Endothelial cell (in vitro differentiated cells): Measurements from ENCODE around the gene CHST4. TPM values are rescaled to one million over a fixed set of nuclear protein-coding genes. Genes with fewer than 3 reads are reported as not detected.

Experiments used
- DNase-seq: peaks from one replicate; pipeline ENCODE4 v3.0.0; 2021; ENCODE audit warnings: low spot score
- H3K27ac Mint-ChIP-seq: one replicate; pipeline ENCODE4 v1.8.0; 2021; ENCODE audit warnings: mixed read lengths, inconsistent platforms; ENCODE audit not compliant: unreplicated experiment
- H3K27me3 Mint-ChIP-seq: one replicate; pipeline ENCODE4 v1.8.0; 2021; ENCODE audit warnings: mild to moderate bottlenecking, moderate library complexity, mixed read lengths, inconsistent platforms; ENCODE audit not compliant: unreplicated experiment
- H3K36me3 Mint-ChIP-seq: one replicate; pipeline ENCODE4 v1.8.0; 2021; ENCODE audit warnings: mild to moderate bottlenecking, low read depth, mixed read lengths, inconsistent platforms; ENCODE audit not compliant: unreplicated experiment
- H3K4me1 Mint-ChIP-seq: one replicate; pipeline ENCODE4 v1.8.0; 2021; ENCODE audit warnings: mild to moderate bottlenecking, mixed read lengths, inconsistent platforms; ENCODE audit not compliant: unreplicated experiment
- H3K4me3 Mint-ChIP-seq: one replicate; pipeline ENCODE4 v1.8.0; 2021; ENCODE audit warnings: mild to moderate bottlenecking, mixed read lengths, inconsistent platforms; ENCODE audit not compliant: unreplicated experiment
- H3K9me3 Mint-ChIP-seq: one replicate; pipeline ENCODE4 v1.8.0; 2021; ENCODE audit warnings: mixed read lengths, inconsistent platforms; ENCODE audit not compliant: unreplicated experiment
- total RNA-seq: library from RNA; stranded (reverse); fragmentation: NEBNext Ultra II Directional; extraction: Animal tissue kit (Norgen Biotek cat#: 25700); gene quantifications from one replicate; pipeline ENCODE4 v1.2.1, GENCODE V29; 2021; ENCODE audit not compliant: unreplicated experiment
- TF ChIP-seq, protein P1 (sequence below): fragments of 200-600 bp; sonication (generic); IDR thresholded peaks from one replicate; pipeline ENCODE4 v1.5.0; 2021; ENCODE audit warnings: antibody characterized with exemption; ENCODE audit not compliant: unreplicated experiment

Gene CHST4
- total RNA-seq, 1 donor from 2014 or later = 0.13 TPM

GRCh38 chr16:71520550-71520949 is 5.7 kb upstream of the CHST4 start:
- Mint-ChIP-seq H3K27me3 (peaks cover 13% of the 10 kb centered on the region), H3K36me3 (no peaks in the 10 kb centered on the region), H3K27ac (no peak overlapping the region), H3K4me3 (no peak overlapping the region), H3K9me3 (no peaks in the 10 kb centered on the region), H3K4me1 (peaks cover 2% of the 10 kb centered on the region)
- TF ChIP-seq, protein P1, sequence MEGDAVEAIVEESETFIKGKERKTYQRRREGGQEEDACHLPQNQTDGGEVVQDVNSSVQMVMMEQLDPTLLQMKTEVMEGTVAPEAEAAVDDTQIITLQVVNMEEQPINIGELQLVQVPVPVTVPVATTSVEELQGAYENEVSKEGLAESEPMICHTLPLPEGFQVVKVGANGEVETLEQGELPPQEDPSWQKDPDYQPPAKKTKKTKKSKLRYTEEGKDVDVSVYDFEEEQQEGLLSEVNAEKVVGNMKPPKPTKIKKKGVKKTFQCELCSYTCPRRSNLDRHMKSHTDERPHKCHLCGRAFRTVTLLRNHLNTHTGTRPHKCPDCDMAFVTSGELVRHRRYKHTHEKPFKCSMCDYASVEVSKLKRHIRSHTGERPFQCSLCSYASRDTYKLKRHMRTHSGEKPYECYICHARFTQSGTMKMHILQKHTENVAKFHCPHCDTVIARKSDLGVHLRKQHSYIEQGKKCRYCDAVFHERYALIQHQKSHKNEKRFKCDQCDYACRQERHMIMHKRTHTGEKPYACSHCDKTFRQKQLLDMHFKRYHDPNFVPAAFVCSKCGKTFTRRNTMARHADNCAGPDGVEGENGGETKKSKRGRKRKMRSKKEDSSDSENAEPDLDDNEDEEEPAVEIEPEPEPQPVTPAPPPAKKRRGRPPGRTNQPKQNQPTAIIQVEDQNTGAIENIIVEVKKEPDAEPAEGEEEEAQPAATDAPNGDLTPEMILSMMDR = no peak
- no peak for DNase-seq

- Mint-ChIP-seq H3K36me3 (no peaks in the 10 kb centered on the region), H3K27ac (no peak overlapping the region), H3K27me3 (peaks cover 2% of the 10 kb centered on the region), H3K4me1 (peaks cover 9% of the 10 kb centered on the region), H3K9me3 (no peaks in the 10 kb centered on the region), H3K4me3 (no peak overlapping the region)
- TF ChIP-seq, protein P1 = no peak
- no peak for DNase-seq
These were observed 1.4 kb upstream of the CHST4 start for GRCh38 chr16:71524566-71525553.

DNA sequence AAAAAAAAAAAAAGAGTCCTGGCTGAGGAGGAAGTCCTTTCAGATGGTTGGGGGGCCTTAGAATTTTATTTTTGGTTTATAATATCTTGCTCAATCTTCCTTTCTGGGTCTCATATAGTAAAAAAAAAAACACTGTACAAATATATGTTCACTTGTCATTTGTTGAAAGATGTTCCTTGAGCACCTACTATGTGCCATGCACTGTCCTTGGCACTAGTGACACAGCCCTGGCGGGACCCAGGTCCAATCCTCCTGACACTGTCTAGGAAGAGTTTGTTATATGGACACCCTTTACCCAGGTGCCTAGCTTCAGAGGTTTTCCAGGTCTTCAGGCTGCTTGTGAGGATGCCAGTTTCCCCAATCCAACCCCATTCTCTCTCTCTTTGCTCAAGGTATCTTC is 2.0 kb downstream of the CHST4 start:
- DNase-seq = no peak
- no peak overlapping the region for H3K27ac Mint-ChIP-seq
- H3K4me1 Mint-ChIP-seq = peaks cover 9% of the 10 kb centered on the region
- TF ChIP-seq, protein P1 = no peak
- H3K27me3 Mint-ChIP-seq = no peaks in the 10 kb centered on the region
- H3K9me3 Mint-ChIP-seq = no peaks in the 10 kb centered on the region
- H3K36me3 Mint-ChIP-seq = no peaks in the 10 kb centered on the region
- H3K4me3 Mint-ChIP-seq = no peak overlapping the region

DNA sequence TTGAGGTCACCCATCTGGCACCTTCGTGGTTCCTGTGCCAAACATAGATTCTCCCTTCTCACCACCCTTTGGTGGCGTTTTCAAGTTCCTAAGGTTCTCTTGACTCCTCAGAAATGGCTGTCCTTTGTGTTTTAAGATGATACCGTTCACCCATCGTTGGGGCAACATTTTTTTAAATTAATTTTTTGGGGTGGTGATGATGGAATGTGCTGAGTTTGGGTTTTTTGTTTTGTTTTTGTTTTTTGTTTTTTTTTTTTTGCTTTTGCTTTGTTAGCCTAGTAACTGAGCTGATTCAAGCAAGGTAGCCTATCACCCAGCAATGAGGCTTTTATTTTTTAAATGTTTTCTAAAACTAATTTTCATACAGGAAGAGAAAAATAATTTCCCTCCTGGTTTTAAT is 2.6 kb downstream of the CHST4 start:
- H3K4me1 Mint-ChIP-seq = peaks cover 9% of the 10 kb centered on the region
- no peaks in the 10 kb centered on the region for H3K9me3 Mint-ChIP-seq
- TF ChIP-seq, protein P1 = no peak
- no peak for DNase-seq
- no peak overlapping the region for H3K27ac Mint-ChIP-seq
- H3K36me3 Mint-ChIP-seq = no peaks in the 10 kb centered on the region
- no peaks in the 10 kb centered on the region for H3K27me3 Mint-ChIP-seq
- H3K4me3 Mint-ChIP-seq = no peak overlapping the region

DNA sequence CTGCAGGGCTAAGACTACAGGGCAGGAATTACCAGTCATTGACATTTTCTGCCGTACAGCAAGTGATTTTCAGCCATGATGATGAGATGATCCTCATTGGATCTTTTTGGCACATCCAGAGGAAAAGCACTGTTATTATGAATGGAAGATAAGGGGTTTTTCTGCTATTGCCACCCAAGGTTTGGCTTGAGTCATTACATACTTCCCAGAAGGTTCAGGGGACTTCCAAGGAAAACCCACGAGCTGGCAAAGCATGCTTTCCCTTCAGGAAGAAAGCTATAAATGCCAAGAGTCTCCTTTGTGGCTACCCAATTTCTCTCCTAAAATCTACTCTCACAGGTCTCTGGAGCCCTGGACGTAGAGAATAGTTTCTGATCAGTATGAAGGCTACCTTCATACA is 6.1 kb downstream of the CHST4 start:
- Mint-ChIP-seq H3K36me3 (no peaks in the 10 kb centered on the region), H3K27ac (no peak overlapping the region), H3K9me3 (no peaks in the 10 kb centered on the region), H3K4me3 (no peak overlapping the region), H3K4me1 (no peaks in the 10 kb centered on the region), H3K27me3 (no peaks in the 10 kb centered on the region)
- DNase-seq = no peak
- TF ChIP-seq, protein P1 = no peak
